Tibial nerve (tissue), 4 donors: ENCODE results near the gene RAI14. TPM values are rescaled to one million over a fixed set of nuclear protein-coding genes. Genes with fewer than 3 reads are reported as not detected.

Experiments
- DNase-seq, 2 donors: peaks; one replicate each; pipeline ENCODE4 v3.0.0-alpha.2; 2019; ENCODE audit warnings: low spot score in 2 of 2
- H3K27ac ChIP-seq, 4 donors: fragments of 200-600 bp; sonication (generic) in 3 of 4; one replicate each; pipeline ENCODE4 v1.5.1; 2017 to 2019; ENCODE audit warnings: mild to moderate bottlenecking in 1 of 4
- H3K27me3 ChIP-seq, 2 donors: fragments of 200-600 bp; sonication (generic) in 1 of 2; one replicate each; pipeline versions ENCODE4 v1.5.1 to v1.6.0; 2017 to 2019
- H3K36me3 ChIP-seq, 3 donors: fragments of 200-600 bp; sonication (generic); one replicate each; pipeline ENCODE4 v1.5.1; 2018 to 2019
- H3K4me1 ChIP-seq, 4 donors: fragments of 200-600 bp; sonication (generic) in 3 of 4; one replicate each; pipeline ENCODE4 v1.5.1; 2017 to 2019
- H3K4me3 ChIP-seq, 4 donors: fragments of 200-600 bp; sonication (generic) in 3 of 4; one replicate each; pipeline ENCODE4 v1.5.1; 2017 to 2019; ENCODE audit warnings: mild to moderate bottlenecking in 1 of 4, moderate library complexity in 1 of 4
- H3K9me3 ChIP-seq, 4 donors: fragments of 200-600 bp; sonication (generic) in 3 of 4; one replicate each; pipeline ENCODE4 v1.5.1; 2017 to 2019
- CTCF ChIP-seq, 5 experiments: fragments of 200-600 bp in 3 of 5; fragments of 450-650 bp in 2 of 5; sonication (generic) in 3 of 5; IDR thresholded peaks; one replicate each; pipeline ENCODE4 v1.5.1; 2016 to 2019; ENCODE audit warnings: antibody characterized with exemption in 5 of 5, mild to moderate bottlenecking in 3 of 5, moderate library complexity in 2 of 5
- EP300 ChIP-seq, 2 donors: sonication (generic); formaldehyde crosslinking; IDR thresholded peaks; one replicate each; pipeline ENCODE4 v1.6.1; 2017; ENCODE audit warnings: antibody characterized with exemption in 2 of 2, mild to moderate bottlenecking in 1 of 2
- POLR2A ChIP-seq, 2 donors: fragments of 450-650 bp; IDR thresholded peaks; one replicate each; pipeline ENCODE4 v1.6.1; 2017; ENCODE audit warnings: antibody characterized with exemption in 2 of 2, mild to moderate bottlenecking in 2 of 2, moderate library complexity in 2 of 2
- WGBS, 2 donors: methylation state at CpG; one replicate each; pipeline ENCODE4 v1.1.5; 2018; 5-methylcytosine and 5-hydroxymethylcytosine counted together
- total RNA-seq, 4 donors: library from RNA; depleted of rRNA; stranded (reverse); fragments of >200 nt; gene quantifications; one replicate each; pipeline ENCODE4 v1.1.0, GENCODE V29; 2016

Gene RAI14
- total RNA-seq, 4 donors from 2014 or later, result 42.8 to 72.2 (median 68.0) TPM

GRCh38 chr5:34639852-34640626, 16.1 kb upstream of the RAI14 start:
- H3K4me1 ChIP-seq, result no peaks in the 10 kb centered on the region
- no peaks in the 10 kb centered on the region for H3K27me3 ChIP-seq
- WGBS, 2 donors, result 65 to 66% methylated on average over 3 of the region's 3 CpGs
- H3K36me3 ChIP-seq, result no peaks in the 10 kb centered on the region
- H3K27ac ChIP-seq, result no peak overlapping the region
- no peak for TF ChIP-seq POLR2A (IDR thresholded peaks at IDR 0.05)
- no peak for TF ChIP-seq EP300 (IDR thresholded peaks at IDR 0.05)
- no peak for TF ChIP-seq CTCF (IDR thresholded peaks at IDR 0.05)
- no peaks in the 10 kb centered on the region for H3K9me3 ChIP-seq
- no peak for DNase-seq
- no peak overlapping the region for H3K4me3 ChIP-seq

DNA sequence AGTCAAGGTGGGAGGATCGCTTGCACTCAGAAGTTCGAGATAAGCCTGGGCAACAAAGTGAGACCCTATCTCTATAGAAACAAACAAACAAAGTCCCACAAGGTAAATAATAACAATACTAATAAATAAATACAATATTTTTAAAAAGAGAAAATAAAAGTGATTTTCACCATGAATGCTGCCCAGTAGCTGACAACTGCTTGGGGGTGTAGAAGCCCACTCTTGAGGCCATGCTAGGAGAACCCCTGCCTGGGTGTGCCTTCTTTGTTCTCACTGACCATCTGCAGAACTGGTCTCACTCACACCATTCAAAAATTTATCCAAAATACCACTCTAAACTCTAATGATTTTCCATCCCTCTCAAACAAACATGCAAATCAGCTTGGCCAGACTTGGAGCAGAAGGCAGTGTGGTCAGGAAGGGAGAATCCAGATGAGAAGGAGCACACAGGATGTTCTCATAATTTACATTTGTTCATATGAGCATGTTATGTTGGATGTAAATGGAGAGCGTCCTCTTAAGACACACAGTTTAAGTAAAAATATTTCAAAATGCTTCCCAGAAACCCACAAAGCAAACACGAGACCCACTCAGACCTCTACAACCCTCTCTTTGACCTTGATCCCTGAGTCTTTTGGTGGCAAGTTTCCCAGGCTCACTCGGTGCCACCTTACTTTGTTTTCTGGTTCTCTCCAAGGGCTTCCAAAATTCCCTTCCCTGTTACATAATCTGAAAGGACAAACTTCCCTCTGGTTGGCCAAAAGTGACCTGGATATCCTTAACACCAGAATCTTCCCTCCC, 7.9 kb upstream of the RAI14 start:
- Histone ChIP-seq H3K27me3 (no peaks in the 10 kb centered on the region), H3K27ac (no peak overlapping the region), H3K9me3 (no peaks in the 10 kb centered on the region), H3K36me3 (no peaks in the 10 kb centered on the region), H3K4me3 (no peak overlapping the region), H3K4me1 (peaks cover 0 to 7% (median 0%) of the 10 kb centered on the region in 4 donors)
- TF ChIP-seq CTCF (IDR thresholded peaks at IDR 0.05) (no peak), EP300 (IDR thresholded peaks at IDR 0.05) (no peak), POLR2A (IDR thresholded peaks at IDR 0.05) (no peak)
- WGBS, 2 donors, result 60 to 68% methylated on average over 5 of the region's 5 CpGs
- DNase-seq, result no peak

- no peaks in the 10 kb centered on the region for H3K9me3 ChIP-seq
- H3K4me1 ChIP-seq, result peaks cover 0 to 8% (median 0%) of the 10 kb centered on the region in 4 donors
- WGBS, 2 donors, result 61 to 70% methylated on average over 2 of the region's 2 CpGs
- H3K4me3 ChIP-seq, result no peak overlapping the region
- H3K36me3 ChIP-seq, result no peaks in the 10 kb centered on the region
- H3K27me3 ChIP-seq, result no peaks in the 10 kb centered on the region
- no peak for TF ChIP-seq POLR2A (IDR thresholded peaks at IDR 0.05)
- no peak for TF ChIP-seq EP300 (IDR thresholded peaks at IDR 0.05)
- no peak for TF ChIP-seq CTCF (IDR thresholded peaks at IDR 0.05)
- no peak for DNase-seq
- H3K27ac ChIP-seq, result no peak overlapping the region
Measured at GRCh38 chr5:34648840-34649158, 7.3 kb upstream of the RAI14 start.

- no peaks in the 10 kb centered on the region for H3K9me3 ChIP-seq
- 43 to 56% methylated on average over 2 of the region's 2 CpGs for WGBS, 2 donors
Measured at GRCh38 chr5:34651791-34652190, 4.3 kb upstream of the RAI14 start.

More at GRCh38 chr5:34651791-34652190, 4.3 kb upstream of the RAI14 start:
- Histone ChIP-seq H3K36me3 (no peaks in the 10 kb centered on the region), H3K4me3 (no peak overlapping the region), H3K27me3 (no peaks in the 10 kb centered on the region), H3K4me1 (peaks cover 0 to 19% (median 0%) of the 10 kb centered on the region in 4 donors), H3K27ac (no peak overlapping the region)
- DNase-seq, result no peak
- TF ChIP-seq CTCF (IDR thresholded peaks at IDR 0.05) (no peak), EP300 (IDR thresholded peaks at IDR 0.05) (no peak), POLR2A (IDR thresholded peaks at IDR 0.05) (no peak)
